Measurements from ENCODE around the gene UBALD1.

The UBALD1 gene

DNA sequence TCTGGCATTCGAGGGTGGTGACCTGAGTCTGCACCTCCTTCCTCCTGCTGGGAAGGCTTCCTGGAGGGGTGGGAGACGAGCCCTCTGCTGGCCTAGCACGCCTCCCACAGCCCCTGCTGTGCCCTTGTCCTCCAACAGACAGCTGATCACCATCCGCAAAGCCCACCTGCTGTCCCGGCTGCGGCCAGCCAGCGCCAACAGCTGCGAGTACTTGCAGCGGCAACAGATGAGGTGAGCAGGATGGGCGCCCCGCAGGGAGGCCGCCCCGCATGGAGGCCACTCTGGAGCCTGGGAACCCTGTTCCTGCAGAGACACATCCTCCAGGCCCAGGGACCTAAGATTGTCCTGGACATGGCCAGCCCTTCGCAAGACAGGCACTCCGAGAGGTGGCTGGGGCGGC lies 21.6 kb downstream of the UBALD1 start:
- ATAC-seq, result no peak
- TF ChIP-seq TCF4 (CRISPR knock-in tag; IDR thresholded peaks at IDR 0.05; ENCODE audit: borderline replicate concordance), result no peak
- no peak for TF ChIP-seq PPARA (CRISPR knock-in tag; IDR thresholded peaks at IDR 0.05; ENCODE audit: borderline replicate concordance)
- TF ChIP-seq SNAI2 (CRISPR knock-in tag; IDR thresholded peaks at IDR 0.05), result no peak
- TF ChIP-seq ZFP30 (CRISPR knock-in tag; IDR thresholded peaks at IDR 0.05), result no peak

DNA sequence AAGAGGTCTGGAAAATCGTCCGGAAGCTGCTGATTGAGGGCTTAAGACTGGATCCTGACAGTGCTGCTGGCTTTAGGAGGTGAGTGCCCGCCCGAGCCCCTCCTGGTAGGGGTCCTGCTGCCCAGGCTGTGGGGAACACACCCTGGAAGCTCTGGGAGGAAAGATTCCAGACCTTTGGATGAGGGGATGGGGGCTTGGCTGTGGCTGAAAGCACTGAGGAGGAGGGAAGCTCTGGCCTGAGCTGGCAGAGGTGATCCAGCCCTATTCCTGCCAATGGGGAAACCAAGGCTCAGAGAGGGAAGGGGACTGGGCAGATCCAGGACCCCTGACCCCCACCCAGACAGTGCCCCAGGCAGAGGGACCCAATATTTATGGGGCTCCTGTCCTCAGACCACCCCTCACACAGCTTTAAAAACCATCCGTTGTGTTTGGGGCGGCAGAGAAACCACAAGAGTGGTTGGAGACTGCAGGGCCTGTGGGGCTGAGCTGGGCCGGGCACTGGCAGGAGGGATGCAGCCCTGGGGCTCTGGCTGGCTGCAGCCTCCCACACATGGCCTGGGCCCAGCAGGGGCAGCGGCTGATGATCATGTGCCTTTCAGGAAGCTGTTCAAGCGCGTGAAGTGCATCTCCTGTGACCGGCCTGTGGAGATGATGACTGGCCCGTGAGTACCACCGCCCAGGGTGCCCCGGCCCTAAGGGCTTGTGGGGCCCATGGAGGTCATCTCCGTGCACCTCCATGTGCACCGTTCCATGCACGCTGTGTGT lies 22.8 kb downstream of the UBALD1 start:
- TF ChIP-seq ESRRG (CRISPR knock-in tag; IDR thresholded peaks at IDR 0.05) (no peak), ZC3H10 (CRISPR knock-in tag; IDR thresholded peaks at IDR 0.05) (no peak), ZNF565 (CRISPR knock-in tag; conservative IDR thresholded peaks at IDR 0.05; ENCODE audit: low read depth) (no peak), ZNF70 (CRISPR knock-in tag; IDR thresholded peaks at IDR 0.05) (no peak)
- no peak for ATAC-seq

DNA sequence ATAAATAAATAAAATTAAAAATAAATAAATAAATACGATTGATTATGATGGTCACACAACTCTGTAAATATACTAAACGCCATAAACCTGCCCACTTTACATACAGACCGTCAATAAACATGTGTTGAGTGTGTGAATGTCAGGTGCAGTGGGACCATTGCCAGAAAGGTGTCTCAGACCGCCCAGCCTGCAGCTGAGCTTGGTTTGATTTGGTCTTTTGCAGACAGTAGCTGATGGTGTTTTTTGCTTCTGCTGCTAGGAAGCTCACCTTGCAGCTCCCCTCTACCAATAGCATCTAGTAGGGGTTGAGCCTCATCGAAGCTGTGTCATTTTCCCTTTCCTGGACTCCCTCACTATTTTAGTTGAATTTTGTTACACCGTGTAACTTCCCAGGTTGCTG lies 23.5 kb downstream of the UBALD1 start:
- TF ChIP-seq ZNF70 (CRISPR knock-in tag; IDR thresholded peaks at IDR 0.05) (no peak), BACH2 (CRISPR knock-in tag; IDR thresholded peaks at IDR 0.05; ENCODE audit: borderline replicate concordance) (no peak), ESRRG (CRISPR knock-in tag; IDR thresholded peaks at IDR 0.05) (no peak), OSR1 (CRISPR knock-in tag; IDR thresholded peaks at IDR 0.05) (no peak)
- TF ChIP-seq, protein P1, sequence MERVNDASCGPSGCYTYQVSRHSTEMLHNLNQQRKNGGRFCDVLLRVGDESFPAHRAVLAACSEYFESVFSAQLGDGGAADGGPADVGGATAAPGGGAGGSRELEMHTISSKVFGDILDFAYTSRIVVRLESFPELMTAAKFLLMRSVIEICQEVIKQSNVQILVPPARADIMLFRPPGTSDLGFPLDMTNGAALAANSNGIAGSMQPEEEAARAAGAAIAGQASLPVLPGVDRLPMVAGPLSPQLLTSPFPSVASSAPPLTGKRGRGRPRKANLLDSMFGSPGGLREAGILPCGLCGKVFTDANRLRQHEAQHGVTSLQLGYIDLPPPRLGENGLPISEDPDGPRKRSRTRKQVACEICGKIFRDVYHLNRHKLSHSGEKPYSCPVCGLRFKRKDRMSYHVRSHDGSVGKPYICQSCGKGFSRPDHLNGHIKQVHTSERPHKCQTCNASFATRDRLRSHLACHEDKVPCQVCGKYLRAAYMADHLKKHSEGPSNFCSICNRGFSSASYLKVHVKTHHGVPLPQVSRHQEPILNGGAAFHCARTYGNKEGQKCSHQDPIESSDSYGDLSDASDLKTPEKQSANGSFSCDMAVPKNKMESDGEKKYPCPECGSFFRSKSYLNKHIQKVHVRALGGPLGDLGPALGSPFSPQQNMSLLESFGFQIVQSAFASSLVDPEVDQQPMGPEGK (CRISPR knock-in tag; IDR thresholded peaks at IDR 0.05; ENCODE audit: borderline replicate concordance), result no peak
- TF ChIP-seq, protein P2, sequence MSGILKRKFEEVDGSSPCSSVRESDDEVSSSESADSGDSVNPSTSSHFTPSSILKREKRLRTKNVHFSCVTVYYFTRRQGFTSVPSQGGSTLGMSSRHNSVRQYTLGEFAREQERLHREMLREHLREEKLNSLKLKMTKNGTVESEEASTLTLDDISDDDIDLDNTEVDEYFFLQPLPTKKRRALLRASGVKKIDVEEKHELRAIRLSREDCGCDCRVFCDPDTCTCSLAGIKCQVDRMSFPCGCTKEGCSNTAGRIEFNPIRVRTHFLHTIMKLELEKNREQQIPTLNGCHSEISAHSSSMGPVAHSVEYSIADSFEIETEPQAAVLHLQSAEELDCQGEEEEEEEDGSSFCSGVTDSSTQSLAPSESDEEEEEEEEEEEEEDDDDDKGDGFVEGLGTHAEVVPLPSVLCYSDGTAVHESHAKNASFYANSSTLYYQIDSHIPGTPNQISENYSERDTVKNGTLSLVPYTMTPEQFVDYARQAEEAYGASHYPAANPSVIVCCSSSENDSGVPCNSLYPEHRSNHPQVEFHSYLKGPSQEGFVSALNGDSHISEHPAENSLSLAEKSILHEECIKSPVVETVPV (CRISPR knock-in tag; IDR thresholded peaks at IDR 0.05), result no peak
- ATAC-seq, result no peak

DNA sequence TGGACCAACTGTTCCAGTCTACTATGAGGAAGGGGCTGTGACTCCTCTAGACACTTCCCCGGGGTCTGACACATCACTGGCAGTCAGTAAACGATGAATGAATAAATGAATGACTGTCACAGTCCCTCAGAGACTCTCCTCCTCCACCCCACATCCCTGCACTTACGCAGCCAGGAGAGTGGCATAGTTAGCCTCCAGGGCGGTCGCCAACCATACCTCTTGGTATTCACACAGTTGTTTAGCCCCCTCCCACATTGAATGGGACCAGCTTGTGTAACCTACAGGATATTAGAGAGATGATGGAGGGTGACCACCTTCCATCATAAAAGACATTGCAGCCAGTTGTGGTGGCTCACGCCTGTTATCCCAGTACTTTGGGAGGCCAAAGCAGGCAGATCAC lies 25.7 kb downstream of the UBALD1 start:
- TF ChIP-seq ISL1 (CRISPR knock-in tag; IDR thresholded peaks at IDR 0.05), result no peak
- no peak for TF ChIP-seq TCF4 (CRISPR knock-in tag; IDR thresholded peaks at IDR 0.05; ENCODE audit: borderline replicate concordance)
- TF ChIP-seq ZNF70 (CRISPR knock-in tag; IDR thresholded peaks at IDR 0.05), result no peak
- TF ChIP-seq TOX (CRISPR knock-in tag; IDR thresholded peaks at IDR 0.05; ENCODE audit: borderline replicate concordance), result no peak
- TF ChIP-seq GLIS3 (CRISPR knock-in tag; IDR thresholded peaks at IDR 0.05), result no peak
- TF ChIP-seq ZNF565 (CRISPR knock-in tag; conservative IDR thresholded peaks at IDR 0.05; ENCODE audit: low read depth), result no peak
- no peak for TF ChIP-seq SNAI2 (CRISPR knock-in tag; IDR thresholded peaks at IDR 0.05)
- TF ChIP-seq, protein P3, sequence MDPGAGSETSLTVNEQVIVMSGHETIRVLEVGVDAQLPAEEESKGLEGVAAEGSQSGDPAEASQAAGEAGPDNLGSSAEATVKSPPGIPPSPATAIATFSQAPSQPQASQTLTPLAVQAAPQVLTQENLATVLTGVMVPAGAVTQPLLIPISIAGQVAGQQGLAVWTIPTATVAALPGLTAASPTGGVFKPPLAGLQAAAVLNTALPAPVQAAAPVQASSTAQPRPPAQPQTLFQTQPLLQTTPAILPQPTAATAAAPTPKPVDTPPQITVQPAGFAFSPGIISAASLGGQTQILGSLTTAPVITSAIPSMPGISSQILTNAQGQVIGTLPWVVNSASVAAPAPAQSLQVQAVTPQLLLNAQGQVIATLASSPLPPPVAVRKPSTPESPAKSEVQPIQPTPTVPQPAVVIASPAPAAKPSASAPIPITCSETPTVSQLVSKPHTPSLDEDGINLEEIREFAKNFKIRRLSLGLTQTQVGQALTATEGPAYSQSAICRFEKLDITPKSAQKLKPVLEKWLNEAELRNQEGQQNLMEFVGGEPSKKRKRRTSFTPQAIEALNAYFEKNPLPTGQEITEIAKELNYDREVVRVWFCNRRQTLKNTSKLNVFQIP (CRISPR knock-in tag; IDR thresholded peaks at IDR 0.05; ENCODE audit: borderline replicate concordance, low read depth), result no peak
- TF ChIP-seq ZFP30 (CRISPR knock-in tag; IDR thresholded peaks at IDR 0.05), result no peak
- no peak for TF ChIP-seq CSDC2 (CRISPR knock-in tag; IDR thresholded peaks at IDR 0.05)
- no peak for TF ChIP-seq ZFP3 (CRISPR knock-in tag; IDR thresholded peaks at IDR 0.05)
- no peak for TF ChIP-seq ARNTL (CRISPR knock-in tag; IDR thresholded peaks at IDR 0.05; ENCODE audit: borderline replicate concordance, low read depth)
- TF ChIP-seq ZNF8 (CRISPR knock-in tag; IDR thresholded peaks at IDR 0.05), result no peak
- TF ChIP-seq, protein P4, sequence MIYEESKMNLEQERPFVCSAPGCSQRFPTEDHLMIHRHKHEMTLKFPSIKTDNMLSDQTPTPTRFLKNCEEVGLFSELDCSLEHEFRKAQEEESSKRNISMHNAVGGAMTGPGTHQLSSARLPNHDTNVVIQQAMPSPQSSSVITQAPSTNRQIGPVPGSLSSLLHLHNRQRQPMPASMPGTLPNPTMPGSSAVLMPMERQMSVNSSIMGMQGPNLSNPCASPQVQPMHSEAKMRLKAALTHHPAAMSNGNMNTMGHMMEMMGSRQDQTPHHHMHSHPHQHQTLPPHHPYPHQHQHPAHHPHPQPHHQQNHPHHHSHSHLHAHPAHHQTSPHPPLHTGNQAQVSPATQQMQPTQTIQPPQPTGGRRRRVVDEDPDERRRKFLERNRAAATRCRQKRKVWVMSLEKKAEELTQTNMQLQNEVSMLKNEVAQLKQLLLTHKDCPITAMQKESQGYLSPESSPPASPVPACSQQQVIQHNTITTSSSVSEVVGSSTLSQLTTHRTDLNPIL (CRISPR knock-in tag; IDR thresholded peaks at IDR 0.05; ENCODE audit: low read depth), result no peak
- TF ChIP-seq, protein P1 (CRISPR knock-in tag; IDR thresholded peaks at IDR 0.05; ENCODE audit: borderline replicate concordance), result no peak
- TF ChIP-seq OSR1 (CRISPR knock-in tag; IDR thresholded peaks at IDR 0.05), result no peak
- TF ChIP-seq, protein P5, sequence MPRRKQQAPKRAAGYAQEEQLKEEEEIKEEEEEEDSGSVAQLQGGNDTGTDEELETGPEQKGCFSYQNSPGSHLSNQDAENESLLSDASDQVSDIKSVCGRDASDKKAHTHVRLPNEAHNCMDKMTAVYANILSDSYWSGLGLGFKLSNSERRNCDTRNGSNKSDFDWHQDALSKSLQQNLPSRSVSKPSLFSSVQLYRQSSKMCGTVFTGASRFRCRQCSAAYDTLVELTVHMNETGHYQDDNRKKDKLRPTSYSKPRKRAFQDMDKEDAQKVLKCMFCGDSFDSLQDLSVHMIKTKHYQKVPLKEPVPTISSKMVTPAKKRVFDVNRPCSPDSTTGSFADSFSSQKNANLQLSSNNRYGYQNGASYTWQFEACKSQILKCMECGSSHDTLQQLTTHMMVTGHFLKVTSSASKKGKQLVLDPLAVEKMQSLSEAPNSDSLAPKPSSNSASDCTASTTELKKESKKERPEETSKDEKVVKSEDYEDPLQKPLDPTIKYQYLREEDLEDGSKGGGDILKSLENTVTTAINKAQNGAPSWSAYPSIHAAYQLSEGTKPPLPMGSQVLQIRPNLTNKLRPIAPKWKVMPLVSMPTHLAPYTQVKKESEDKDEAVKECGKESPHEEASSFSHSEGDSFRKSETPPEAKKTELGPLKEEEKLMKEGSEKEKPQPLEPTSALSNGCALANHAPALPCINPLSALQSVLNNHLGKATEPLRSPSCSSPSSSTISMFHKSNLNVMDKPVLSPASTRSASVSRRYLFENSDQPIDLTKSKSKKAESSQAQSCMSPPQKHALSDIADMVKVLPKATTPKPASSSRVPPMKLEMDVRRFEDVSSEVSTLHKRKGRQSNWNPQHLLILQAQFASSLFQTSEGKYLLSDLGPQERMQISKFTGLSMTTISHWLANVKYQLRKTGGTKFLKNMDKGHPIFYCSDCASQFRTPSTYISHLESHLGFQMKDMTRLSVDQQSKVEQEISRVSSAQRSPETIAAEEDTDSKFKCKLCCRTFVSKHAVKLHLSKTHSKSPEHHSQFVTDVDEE (CRISPR knock-in tag; IDR thresholded peaks at IDR 0.05), result no peak
- TF ChIP-seq, protein P2 (CRISPR knock-in tag; IDR thresholded peaks at IDR 0.05), result no peak
- ATAC-seq, result no peak
